GM23248 (cell line): ENCODE data around the gene INKA1. TPM values are rescaled to one million over a fixed set of nuclear protein-coding genes. Genes with fewer than 3 reads are reported as not detected.

Experiments
- DNase-seq: peaks from one replicate; pipeline ENCODE4 v3.0.0-alpha.2; 2015
- H2AFZ ChIP-seq: fragments of 200-600 bp; sonication (generic); 2 replicates; pipeline ENCODE4 v1.6.1; 2016; ENCODE audit warnings: antibody characterized with exemption
- H3F3A ChIP-seq: fragments of 200-600 bp; sonication (generic); 2 replicates; pipeline ENCODE4 v1.6.1; 2016; ENCODE audit warnings: mild to moderate bottlenecking, antibody characterized with exemption, mixed run types; ENCODE audit not compliant: insufficient read depth
- H3K27ac ChIP-seq: fragments of 200-600 bp; sonication (generic); 2 replicates; pipeline ENCODE4 v1.5.1; 2016; ENCODE audit warnings: mild to moderate bottlenecking
- H3K27me3 ChIP-seq: fragments of 200-600 bp; sonication (generic); replicated peaks from 2 replicates; pipeline ENCODE4 v1.6.1; 2016; ENCODE audit warnings: mild to moderate bottlenecking; ENCODE audit not compliant: insufficient read depth
- H3K36me3 ChIP-seq: fragments of 200-600 bp; sonication (generic); 2 replicates; pipeline ENCODE4 v1.6.1; 2016; ENCODE audit warnings: low read depth, mild to moderate bottlenecking
- H3K4me1 ChIP-seq: fragments of 200-600 bp; sonication (generic); 2 replicates; pipeline ENCODE4 v1.6.1; 2016; ENCODE audit warnings: mild to moderate bottlenecking; ENCODE audit not compliant: insufficient read depth
- H3K4me2 ChIP-seq: fragments of 200-600 bp; sonication (generic); one replicate; pipeline ENCODE4 v1.6.1; 2016; ENCODE audit warnings: mild to moderate bottlenecking; ENCODE audit not compliant: unreplicated experiment
- H3K4me3 ChIP-seq: fragments of 200-600 bp; sonication (generic); 2 replicates; pipeline ENCODE4 v1.5.1; 2016; ENCODE audit warnings: mild to moderate bottlenecking
- H3K79me2 ChIP-seq: fragments of 200-600 bp; sonication (generic); 2 replicates; pipeline ENCODE4 v1.6.1; 2016; ENCODE audit warnings: mild to moderate bottlenecking; ENCODE audit not compliant: insufficient read depth
- H3K9ac ChIP-seq: fragments of 200-600 bp; sonication (generic); 2 replicates; pipeline ENCODE4 v1.6.1; 2016; ENCODE audit warnings: mild to moderate bottlenecking
- H3K9me2 ChIP-seq: fragments of 200-600 bp; sonication (generic); 2 replicates; pipeline ENCODE4 v1.6.1; 2016; ENCODE audit warnings: mixed run types, mild to moderate bottlenecking, moderate library complexity; ENCODE audit not compliant: insufficient read depth
- H3K9me3 ChIP-seq: fragments of 200-600 bp; sonication (generic); one replicate; pipeline ENCODE4 v1.6.1; 2017; ENCODE audit warnings: low read depth
- H4K20me1 ChIP-seq: fragments of 200-600 bp; sonication (generic); 2 replicates; pipeline ENCODE4 v1.6.0; 2016; ENCODE audit not compliant: insufficient read depth
- EZH2 ChIP-seq: fragments of 200-600 bp; sonication (generic); IDR thresholded peaks from 2 replicates; pipeline ENCODE4 v1.6.1; 2018; ENCODE audit warnings: antibody characterized with exemption, mild to moderate bottlenecking; ENCODE audit not compliant: insufficient read depth, poor library complexity, severe bottlenecking
- EZH2phosphoT487 ChIP-seq: fragments of 200-600 bp; sonication (generic); IDR thresholded peaks from 2 replicates; pipeline ENCODE4 v1.6.1; 2018; ENCODE audit warnings: antibody characterized with exemption, moderate library complexity, mild to moderate bottlenecking, low read depth; ENCODE audit not compliant: insufficient read depth
- WGBS, 2 experiments: methylation state at CpG; one replicate each; pipeline ENCODE4 v1.1.6; 2015 to 2017; ENCODE audit warnings: low lambda C conversion rate in 2 of 2, low coverage in 1 of 2; ENCODE audit errors: missing lambda C conversion rate in 2 of 2; 5-methylcytosine and 5-hydroxymethylcytosine counted together
- in situ Hi-C: fragments of 300-500 bp; cut with MboI; formaldehyde crosslinking; loops from 2 replicates; pipeline ENCODE4 v1.15.0; 2020
- polyA plus RNA-seq: library from polyadenylated mRNA; unstranded; fragments of >200 nt; fragmentation: Nextera tagmentation; extraction: Ambion mirVana; gene quantifications from 2 replicates; pipeline ENCODE4 v1.2.1, GENCODE V29; 2016
- total RNA-seq: library from RNA; depleted of rRNA; stranded (reverse); fragments of >200 nt; shearing (Covaris generic); gene quantifications from 2 replicates; pipeline ENCODE4 v1.2.3, GENCODE V29; 2014

Gene INKA1
- total and polyA plus RNA-seq, 2 experiments from 2014 or later = 7.1 to 7.2 TPM

DNA sequence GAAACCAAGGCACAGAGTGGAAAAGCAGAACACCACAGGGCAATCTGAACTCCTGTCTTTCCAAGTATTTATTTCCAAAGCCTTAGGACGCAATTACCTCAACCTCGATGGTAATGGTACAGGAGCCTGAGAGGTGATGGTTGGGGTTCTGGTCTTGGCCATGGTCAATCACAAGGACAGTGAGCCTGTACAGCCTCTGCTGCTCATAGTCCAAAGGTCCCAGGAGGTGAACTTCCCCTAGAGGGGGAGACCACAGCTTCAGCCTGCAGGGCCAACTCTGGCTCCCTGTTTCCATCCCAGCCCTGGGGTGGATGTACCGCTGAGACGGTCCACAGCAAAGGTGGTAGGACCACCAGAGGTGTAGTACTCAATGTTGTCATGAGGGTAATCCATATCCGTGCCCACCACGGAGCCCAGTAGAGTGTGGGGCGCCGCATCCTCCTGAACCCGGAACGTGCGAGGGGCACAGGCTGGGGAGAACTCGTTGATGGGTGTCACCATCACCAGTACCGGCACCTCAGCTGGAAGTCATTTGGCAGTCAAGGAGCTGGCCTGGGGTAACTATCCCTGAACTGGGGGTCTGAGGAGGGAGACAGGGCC lies 9.5 kb upstream of the INKA1 start:
- H3K36me3 ChIP-seq = no peaks in the 10 kb centered on the region
- H3K27me3 ChIP-seq = no peaks in the 10 kb centered on the region
- DNase-seq = no peak
- no peak overlapping the region for H3K4me2 ChIP-seq
- no peak for TF ChIP-seq EZH2
- TF ChIP-seq EZH2phosphoT487 = no peak
- no peak overlapping the region for H3K27ac ChIP-seq
- no peak overlapping the region for H2AFZ ChIP-seq
- in situ Hi-C loops = no loop called here
- H3K9me3 ChIP-seq = no peaks in the 10 kb centered on the region
- H4K20me1 ChIP-seq = no peaks in the 10 kb centered on the region
- H3K4me3 ChIP-seq = no peak overlapping the region
- no peaks in the 10 kb centered on the region for H3K4me1 ChIP-seq
- no peaks in the 10 kb centered on the region for H3K79me2 ChIP-seq
- H3K9me2 ChIP-seq = no peaks in the 10 kb centered on the region
- H3F3A ChIP-seq = no peaks in the 10 kb centered on the region
- no peak overlapping the region for H3K9ac ChIP-seq
- 84% methylated on average over 13 of the region's 13 CpGs for WGBS, 2 experiments

GRCh38 chr3:49794431-49794830 lies 8.6 kb upstream of the INKA1 start:
- WGBS, 2 experiments = 64 to 65% methylated on average over 4 of the region's 4 CpGs
- H4K20me1 ChIP-seq = no peaks in the 10 kb centered on the region
- in situ Hi-C loops = no loop called here

DNA sequence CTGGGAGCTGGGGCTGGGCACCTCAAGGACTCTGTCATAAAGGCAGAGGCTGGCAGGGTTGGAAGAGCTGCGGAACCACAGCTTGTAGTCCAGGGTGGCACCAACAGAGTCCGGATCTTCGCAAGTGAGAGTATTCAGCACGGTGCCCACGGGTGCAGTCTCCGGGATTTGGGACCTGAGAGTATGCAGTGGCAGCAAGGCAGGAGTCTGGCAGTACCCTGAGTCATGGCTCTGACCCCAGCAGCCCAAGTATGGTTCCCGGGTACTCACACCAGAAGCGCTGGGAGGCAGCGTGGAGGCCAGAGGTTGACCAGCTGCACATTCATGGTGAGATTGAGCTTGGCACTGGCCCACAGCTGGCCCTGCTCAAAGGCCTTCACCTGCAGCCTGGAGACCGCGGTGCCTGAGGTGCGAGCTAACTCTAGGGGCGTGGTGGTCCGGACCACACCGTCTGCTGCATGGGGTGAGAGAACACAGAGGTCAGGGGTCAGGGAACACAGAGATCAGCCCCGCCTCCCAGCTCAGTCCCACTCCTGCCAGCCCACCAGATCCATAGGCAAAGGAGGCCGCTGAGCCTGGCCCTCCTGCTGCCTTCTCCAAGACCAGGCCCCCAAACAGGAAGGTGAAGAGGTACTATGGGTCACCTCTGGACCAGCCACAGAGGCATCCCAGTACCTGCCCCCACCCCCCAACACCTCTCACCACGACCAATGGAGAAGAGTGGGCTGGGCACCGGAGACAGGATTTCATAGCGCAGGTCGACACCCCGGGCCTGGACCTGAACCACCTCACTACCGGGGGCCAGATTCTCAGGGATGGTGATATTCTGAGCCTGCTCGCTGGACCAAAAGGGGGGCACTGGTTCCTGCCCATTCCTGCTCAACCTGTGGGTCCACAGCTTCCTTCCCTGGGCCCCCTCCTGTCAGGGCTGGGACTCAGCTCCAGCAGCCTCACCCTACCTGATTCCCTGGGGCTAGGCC lies 7.8 kb upstream of the INKA1 start:
- in situ Hi-C loops = no loop called here
- Histone ChIP-seq H3K9me2 (no peaks in the 10 kb centered on the region), H3K36me3 (no peaks in the 10 kb centered on the region), H3K4me2 (no peak overlapping the region), H3K9me3 (no peaks in the 10 kb centered on the region), H2AFZ (no peak overlapping the region), H3K79me2 (no peaks in the 10 kb centered on the region), H3F3A (0 out of 2 replicates have a peak, but pooled peaks cover 3% of the 10 kb centered on the region), H3K4me3 (no peak overlapping the region), H3K27ac (no peak overlapping the region), H3K9ac (no peak overlapping the region), H3K4me1 (peaks cover 12% of the 10 kb centered on the region; the same call in 1 of the 2 replicates), H4K20me1 (no peaks in the 10 kb centered on the region), H3K27me3 (no peaks in the 10 kb centered on the region)
- TF ChIP-seq EZH2phosphoT487 (no peak), EZH2 (no peak)
- DNase-seq = no peak
- 82 to 83% methylated on average over 23 to 24 of the region's 24 CpGs for WGBS, 2 experiments

More at GRCh38 chr3:49794431-49794830, 8.6 kb upstream of the INKA1 start:
- no peak for DNase-seq
- H3K27me3 ChIP-seq = no peaks in the 10 kb centered on the region
- no peaks in the 10 kb centered on the region for H3K9me2 ChIP-seq
- H3K4me2 ChIP-seq = no peak overlapping the region
- H2AFZ ChIP-seq = no peak overlapping the region
- H3K9ac ChIP-seq = no peak overlapping the region
- no peaks in the 10 kb centered on the region for H3F3A ChIP-seq
- H3K79me2 ChIP-seq = no peaks in the 10 kb centered on the region
- TF ChIP-seq EZH2 (no peak), EZH2phosphoT487 (no peak)
- H3K4me3 ChIP-seq = no peak overlapping the region
- H3K36me3 ChIP-seq = no peaks in the 10 kb centered on the region
- peaks cover 5% of the 10 kb centered on the region; the same call in 1 of the 2 replicates for H3K4me1 ChIP-seq
- no peak overlapping the region for H3K27ac ChIP-seq
- H3K9me3 ChIP-seq = no peaks in the 10 kb centered on the region

DNA sequence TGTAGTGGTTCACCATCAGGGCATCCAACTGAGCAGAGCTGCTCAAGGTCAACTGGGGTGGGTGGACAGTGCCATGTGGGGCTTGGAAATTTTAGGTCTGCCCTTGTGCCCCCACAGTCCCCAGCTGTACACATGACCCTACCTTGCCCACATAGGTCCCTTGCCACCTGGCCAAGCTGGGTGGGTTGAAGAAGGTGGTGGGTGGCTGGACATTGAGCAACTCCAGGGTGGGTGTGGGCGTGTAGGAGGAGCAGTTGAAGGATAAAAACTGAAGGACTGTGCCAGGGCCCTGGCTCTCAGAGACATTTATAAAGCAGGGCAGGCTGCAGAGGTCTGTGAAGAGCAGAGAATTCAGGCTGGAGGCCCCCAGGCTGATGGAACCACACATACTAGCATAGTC lies 4.0 kb upstream of the INKA1 start:
- Histone ChIP-seq H4K20me1 (no peaks in the 10 kb centered on the region), H3K4me1 (peaks cover 16% of the 10 kb centered on the region; the same call in 1 of the 2 replicates), H2AFZ (peak overlapping the region; percentile 61), H3K4me3 (no peak overlapping the region), H3K27ac (peak overlapping the region; percentile 71), H3K36me3 (no peaks in the 10 kb centered on the region), H3F3A (0 out of 2 replicates have a peak, but pooled peaks cover 3% of the 10 kb centered on the region), H3K27me3 (no peaks in the 10 kb centered on the region), H3K4me2 (no peak overlapping the region), H3K9me3 (no peaks in the 10 kb centered on the region), H3K9ac (peak overlapping the region; percentile 56), H3K9me2 (no peaks in the 10 kb centered on the region), H3K79me2 (no peaks in the 10 kb centered on the region)
- DNase-seq = no peak
- no peak for TF ChIP-seq EZH2
- TF ChIP-seq EZH2phosphoT487 = no peak
- in situ Hi-C loops = no loop called here
- 60 to 83% methylated on average over 1 of the region's 1 CpG for WGBS, 2 experiments
